SK-N-SH (cell line): ENCODE results near the gene FLOT1. TPM values are rescaled to one million over a fixed set of nuclear protein-coding genes. Genes with fewer than 3 reads are reported as not detected.
"Not testable (repeated sequence)": the region's sequence is repeated elsewhere in the genome, so short reads cannot be mapped to it uniquely, and the experiment has no call there.

Source experiments
- CTCF ChIA-PET: fragments of 300-600, 350-600 bp; formaldehyde crosslinking; extraction: SDS; loops from one replicate; lab custom pipeline; 2021; lab: Yijun Ruan, JAX
- POLR2A ChIA-PET: fragments of 350-600 bp; sonication (Branson Sonifier 250); formaldehyde crosslinking; extraction: SDS; loops from one replicate; lab custom pipeline; 2020; ENCODE audit warnings: antibody characterized with exemption, inconsistent platforms; lab: Yijun Ruan, JAX
- DNase-seq: peaks from one replicate; pipeline ENCODE4 v3.0.0; 2012
- H2AFZ ChIP-seq: fragments of 200-600 bp; sonication (generic); 2 replicates; pipeline ENCODE4 v1.8.1; 2016; ENCODE audit warnings: antibody characterized with exemption, mild to moderate bottlenecking, low read depth
- H3F3A ChIP-seq: fragments of 200-600 bp; sonication (generic); replicated peaks from 2 replicates; pipeline ENCODE3; 2016; ENCODE audit warnings: antibody characterized with exemption, mild to moderate bottlenecking; ENCODE audit not compliant: insufficient read depth
- H3K27ac ChIP-seq, 2 experiments: fragments of 200-500 bp in 1 of 2; fragments of 200-600 bp in 1 of 2; sonication (Bioruptor generic) in 1 of 2; sonication (generic), shearing (Covaris generic) in 1 of 2; 2 replicates each; pipeline versions ENCODE4 v1.5.1 to v1.6.1; 2014 to 2016; ENCODE audit warnings: low read depth in 2 of 2, inconsistent platforms in 1 of 2, low read length in 1 of 2, mild to moderate bottlenecking in 1 of 2, mixed read lengths in 1 of 2
- H3K27me3 ChIP-seq: fragments of 200-600 bp; sonication (generic), shearing (Covaris generic); 2 replicates; pipeline ENCODE4 v1.6.1; 2016; ENCODE audit warnings: mixed run types; ENCODE audit not compliant: insufficient read depth
- H3K36me3 ChIP-seq, 2 experiments: fragments of 200-500 bp in 1 of 2; fragments of 200-600 bp in 1 of 2; sonication (Bioruptor generic) in 1 of 2; sonication (generic) in 1 of 2; replicated peaks in 1 of 2; 2 replicates each; pipeline versions ENCODE3 to v1.5.1; 2014 to 2016; ENCODE audit warnings: low read length in 1 of 2, mild to moderate bottlenecking in 1 of 2; ENCODE audit not compliant: insufficient read depth in 2 of 2, control insufficient read depth in 1 of 2
- H3K4me1 ChIP-seq, 2 experiments: fragments of 200-500 bp in 1 of 2; fragments of 200-600 bp in 1 of 2; sonication (Bioruptor generic) in 1 of 2; sonication (generic), shearing (Covaris generic) in 1 of 2; 2 replicates each; pipeline versions ENCODE4 v1.5.1 to v1.6.1; 2014 to 2016; ENCODE audit warnings: low read depth in 1 of 2, low read length in 1 of 2, mixed run types in 1 of 2; ENCODE audit not compliant: insufficient read depth in 2 of 2, control insufficient read depth in 1 of 2
- H3K4me2 ChIP-seq: fragments of 200-600 bp; sonication (generic), shearing (Covaris generic); 2 replicates; pipeline ENCODE4 v1.6.1; 2017; ENCODE audit warnings: mixed run types
- H3K4me3 ChIP-seq, 2 experiments: fragments of 200-500 bp in 1 of 2; fragments of 200-600 bp in 1 of 2; sonication (Bioruptor generic) in 1 of 2; sonication (generic), shearing (Covaris generic) in 1 of 2; 2 replicates each; pipeline versions ENCODE4 v1.5.1 to v1.8.1; 2014 to 2016; ENCODE audit warnings: low read depth in 2 of 2, inconsistent platforms in 1 of 2, low read length in 1 of 2, mild to moderate bottlenecking in 1 of 2, mixed read lengths in 1 of 2, moderate library complexity in 1 of 2
- H3K79me2 ChIP-seq: fragments of 200-600 bp; sonication (generic); 2 replicates; pipeline ENCODE4 v1.8.1; 2017; ENCODE audit warnings: mild to moderate bottlenecking; ENCODE audit not compliant: insufficient read depth
- H3K9ac ChIP-seq: fragments of 200-600 bp; sonication (generic); 2 replicates; pipeline ENCODE4 v1.6.1; 2017; ENCODE audit warnings: mixed run types
- H3K9me2 ChIP-seq: fragments of 200-600 bp; sonication (generic); 2 replicates; pipeline ENCODE4 v1.6.1; 2017; ENCODE audit warnings: mixed run types
- H3K9me3 ChIP-seq: fragments of 200-600 bp; sonication (generic); 2 replicates; pipeline ENCODE4 v1.6.1; 2017; ENCODE audit warnings: mixed run types, mild to moderate bottlenecking, moderate library complexity
- H4K20me1 ChIP-seq: fragments of 200-600 bp; sonication (generic); 2 replicates; pipeline ENCODE4 v1.6.1; 2017; ENCODE audit warnings: mild to moderate bottlenecking, mixed run types; ENCODE audit not compliant: insufficient read depth
- CHD2 ChIP-seq: fragments of 150-350 bp; IDR thresholded peaks from 2 replicates; pipeline ENCODE4 v1.6.1; 2018; ENCODE audit warnings: low read length; ENCODE audit not compliant: partially characterized antibody
- CTCF ChIP-seq: fragments of 200-600 bp; sonication (generic); IDR thresholded peaks from 2 replicates; pipeline ENCODE4 v1.6.1; 2017; ENCODE audit warnings: antibody characterized with exemption, mild to moderate bottlenecking, moderate library complexity
- EZH2phosphoT487 ChIP-seq: fragments of 200-600 bp; sonication (generic); IDR thresholded peaks from 2 replicates; pipeline ENCODE4 v1.6.1; 2017; ENCODE audit warnings: low read depth, mixed run types, mild to moderate bottlenecking, antibody characterized with exemption, moderate library complexity, borderline replicate concordance
- FOSL2 ChIP-seq: IDR thresholded peaks from 2 replicates; pipeline ENCODE4 v1.4.0; 2012; ENCODE audit warnings: low read depth, mild to moderate bottlenecking, moderate library complexity, borderline replicate concordance
- FOXJ3 ChIP-seq: sonication (generic); formaldehyde crosslinking; IDR thresholded peaks from 2 replicates; pipeline ENCODE4 v1.5.1; 2020; ENCODE audit warnings: mild to moderate bottlenecking, missing genetic modification reagents
- GABPA ChIP-seq: IDR thresholded peaks from 2 replicates; pipeline ENCODE4 v1.4.0; 2012; ENCODE audit warnings: low read depth, mild to moderate bottlenecking
- JUND ChIP-seq: IDR thresholded peaks from 2 replicates; pipeline ENCODE4 v1.4.0; 2012
- MAX ChIP-seq: IDR thresholded peaks from 2 replicates; pipeline ENCODE4 v1.4.0; 2012; ENCODE audit warnings: low read depth
- MXI1 ChIP-seq: IDR thresholded peaks from 2 replicates; pipeline ENCODE4 v1.6.1; 2012; ENCODE audit warnings: mild to moderate bottlenecking, low read depth, low read length, improper control_type of control experiment
- NRF1 ChIP-seq: IDR thresholded peaks from 2 replicates; pipeline ENCODE4 v1.6.1; 2012; ENCODE audit warnings: low read depth, mild to moderate bottlenecking, low read length
- POLR2AphosphoS5 ChIP-seq: IDR thresholded peaks from 2 replicates; pipeline ENCODE4 v1.6.1; 2012; ENCODE audit warnings: low read depth, low read length
- RFX5 ChIP-seq: IDR thresholded peaks from 2 replicates; pipeline ENCODE4 v1.6.1; 2012; ENCODE audit warnings: mild to moderate bottlenecking, improper control_type of control experiment, low read length
- RXRA ChIP-seq: IDR thresholded peaks from 2 replicates; pipeline ENCODE4 v1.4.0; 2012; ENCODE audit warnings: low read depth, mild to moderate bottlenecking, borderline replicate concordance
- TAF1 ChIP-seq: IDR thresholded peaks from 2 replicates; pipeline ENCODE4 v1.6.1; 2012; ENCODE audit warnings: low read depth, mild to moderate bottlenecking, low read length, moderate library complexity, borderline replicate concordance
- USF1 ChIP-seq: IDR thresholded peaks from 2 replicates; pipeline ENCODE4 v1.4.0; 2012; ENCODE audit warnings: low read depth, borderline replicate concordance
- USF2 ChIP-seq: fragments of 150-350 bp; IDR thresholded peaks from 2 replicates; pipeline ENCODE4 v1.6.1; 2017; ENCODE audit warnings: antibody characterized with exemption, low read length, low read depth, borderline replicate concordance
- YY1 ChIP-seq: IDR thresholded peaks from 2 replicates; pipeline ENCODE4 v1.4.0; 2012; ENCODE audit warnings: low read depth, mild to moderate bottlenecking
- WGBS: methylation state at CpG from one replicate; pipeline ENCODE4 v1.1.6; 2017; ENCODE audit warnings: low lambda C conversion rate; 5-methylcytosine and 5-hydroxymethylcytosine counted together
- polyA plus RNA-seq, 3 experiments: library from polyadenylated mRNA; depleted of rRNA; stranded (reverse); fragments of >200 nt; gene quantifications; 2 replicates each; pipeline ENCODE4 v1.2.3, GENCODE V29; 2012

The FLOT1 gene
- polyA plus RNA-seq, 1 of the 3 experiments (the other 2 are of a cell fraction), result 462 TPM

GRCh38 chr6:30719356-30719755, 23.1 kb downstream of the FLOT1 start (continued):
- no peak for TF ChIP-seq TAF1

GRCh38 chr6:30717845-30718720, 24.4 kb downstream of the FLOT1 start:
- not testable (repeated sequence) for H3K27me3 ChIP-seq, H3K9me2 ChIP-seq, DNase-seq, H2AFZ ChIP-seq, H3K9me3 ChIP-seq
- Histone ChIP-seq H3K79me2 (peaks cover 68% of the 10 kb centered on the region), H3F3A (peaks cover 37% of the 10 kb centered on the region), H3K9ac (peak overlapping the region; percentile 69), H3K36me3 (peaks cover 13 to 22% of the 10 kb centered on the region in 2 experiments), H3K4me1 (peaks cover 22 to 23% of the 10 kb centered on the region in 2 experiments), H3K4me3 (peak overlapping the region; percentile 35 to 45; a peak in 2 of 4 replicates), H4K20me1 (peaks cover 17% of the 10 kb centered on the region), H3K27ac (peak overlapping the region; percentile 92 to 93), H3K4me2 (peak overlapping the region; percentile 60)
- POLR2A ChIA-PET, result interaction anchor here (0.9 to 1.2 kb wide), 5 partner anchors 15 to 105 kb away, joined by 3 to 8 read pairs (median 5); partner anchors contain the start of gene DHX16
- CTCF ChIA-PET, result interaction anchor here (42.4 kb wide), 1 partner anchor 33 kb away, joined by 838 read pairs; the partner anchor contains the start of genes DHX16, NRM and PPP1R18
- 0 out of 2 replicates have a peak, but pooled peaks have one; percentile 1 for TF ChIP-seq POLR2AphosphoS5
- 83% methylated on average over 37 of the region's 37 CpGs for WGBS

GRCh38 chr6:30717129-30717844, 25.2 kb downstream of the FLOT1 start, which contains the start of gene MDC1:
Gene MDC1, minus strand, starts transcription at chr6:30717281. Its CDS starts 2,106 bp downstream, at chr6:30715175.
- peaks cover 17 to 23% of the 10 kb centered on the region in 2 experiments for H3K36me3 ChIP-seq
- peak within 1 kb of the TSS; percentile 92 to 93 for H3K27ac ChIP-seq
- peak within 1 kb of the TSS; percentile 72 to 82 for H3K4me3 ChIP-seq
- peak within 1 kb of the TSS; percentile 84 for H3K9ac ChIP-seq
- H3K4me1 ChIP-seq, result peaks cover 15 to 18% of the 10 kb centered on the region in 2 experiments; a peak in 3 of 4 replicates
- WGBS, result 1% methylated on average over 31 of the region's 48 CpGs
- no peaks in the 10 kb centered on the region for H3K9me2 ChIP-seq
- peaks cover 29% of the 10 kb centered on the region for H3F3A ChIP-seq
- ChIA-PET CTCF (interaction anchor here (0.8 to 42.4 kb wide), 2 partner anchors 9 to 32 kb away, joined by 3 to 838 read pairs; partner anchors contain the start of genes DHX16, NRM and PPP1R18), POLR2A (interaction anchor here (0.7 to 1.2 kb wide), 10 partner anchors 14 to 167 kb away, joined by 3 to 8 read pairs (median 4); partner anchors contain the start of genes ATAT1, DDR1, DHX16 and NRM)
- peak within 1 kb of the TSS; percentile 81 for H2AFZ ChIP-seq
- H3K4me2 ChIP-seq, result peak within 1 kb of the TSS; percentile 86
- peaks cover 60% of the 10 kb centered on the region for H3K79me2 ChIP-seq
- H4K20me1 ChIP-seq, result peaks cover 9% of the 10 kb centered on the region
- H3K27me3 ChIP-seq, result no peaks in the 10 kb centered on the region
- peak; percentile 91 for DNase-seq
- H3K9me3 ChIP-seq, result no peaks in the 10 kb centered on the region; the same call in 1 of the 2 replicates
- TF ChIP-seq NRF1 (peak; percentile 46; the same call in 1 of the 2 replicates), GABPA (peak; percentile 65), FOSL2 (peak; percentile 76; the same call in 1 of the 2 replicates), EZH2phosphoT487 (no peak), MXI1 (peak; percentile 83), RXRA (peak; percentile 24; the same call in 1 of the 2 replicates), YY1 (peak; percentile 87), USF1 (no peak; the same call in 1 of the 2 replicates), USF2 (no peak), CTCF (peak; percentile 28), FOXJ3 (CRISPR knock-in tag) (no peak), JUND (peak; percentile 70), MAX (peak; percentile 88), CHD2 (peak; percentile 92), RFX5 (no peak)
